RPMI7951 (cell line): ENCODE data around the gene ART5. TPM values are rescaled to one million over a fixed set of nuclear protein-coding genes. Genes with fewer than 3 reads are reported as not detected.

Experiments
- DNase-seq: peaks from one replicate; pipeline ENCODE4 v3.0.0-alpha.2; 2012; ENCODE audit warnings: low read depth
- total RNA-seq: library from RNA; depleted of rRNA; stranded (reverse); fragments of >200 nt; shearing (Covaris generic); gene quantifications from 2 replicates; pipeline ENCODE4 v1.2.3, GENCODE V29; 2014; rRNA removed

The ART5 gene
- total RNA-seq: not detected in 2 replicates

DNA sequence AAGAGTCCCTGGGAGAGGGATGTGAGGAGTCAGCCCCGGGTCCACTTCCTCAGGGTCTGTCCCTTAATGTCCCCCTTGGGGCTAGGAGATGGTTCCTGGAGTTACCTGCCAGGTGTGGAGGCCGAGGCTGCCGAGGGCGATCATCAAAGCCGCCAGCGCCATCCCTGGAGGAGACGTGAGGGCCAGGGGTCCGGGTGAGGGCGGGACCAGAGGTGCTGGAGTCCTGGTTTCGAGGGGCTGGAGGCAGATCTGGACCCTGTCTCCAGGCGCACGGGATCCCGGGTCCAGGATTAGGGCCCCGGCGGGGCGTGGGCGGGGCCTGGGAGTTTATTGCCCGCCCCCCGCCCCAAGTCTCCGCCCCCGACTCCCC lies at the start of gene ART5:
Gene ART5, minus strand, starts transcription at position 292 of the 370 bp plus-strand sequence. Its CDS starts 130 bp downstream, at position 162.
- no peak for DNase-seq

DNA sequence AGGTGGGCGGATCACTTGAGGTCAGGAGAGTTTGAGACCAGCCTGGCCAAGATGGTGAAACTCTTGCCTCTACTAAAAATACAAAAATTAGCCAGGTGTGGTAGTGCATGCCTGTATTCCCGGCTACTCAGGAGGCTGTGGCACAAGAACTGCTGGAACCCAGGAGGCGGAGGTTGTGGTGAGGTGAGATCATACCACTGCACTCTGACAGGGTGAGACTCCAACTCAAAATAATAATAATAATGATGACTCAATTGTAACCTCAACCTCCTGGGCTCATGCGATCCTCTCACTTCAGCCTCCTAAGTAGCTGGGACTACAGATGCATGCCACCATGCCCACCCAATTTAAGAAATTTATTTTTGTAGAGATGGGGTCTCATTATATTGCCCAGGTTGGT lies 45.0 kb upstream of the ART5 start:
- no peak for DNase-seq

DNA sequence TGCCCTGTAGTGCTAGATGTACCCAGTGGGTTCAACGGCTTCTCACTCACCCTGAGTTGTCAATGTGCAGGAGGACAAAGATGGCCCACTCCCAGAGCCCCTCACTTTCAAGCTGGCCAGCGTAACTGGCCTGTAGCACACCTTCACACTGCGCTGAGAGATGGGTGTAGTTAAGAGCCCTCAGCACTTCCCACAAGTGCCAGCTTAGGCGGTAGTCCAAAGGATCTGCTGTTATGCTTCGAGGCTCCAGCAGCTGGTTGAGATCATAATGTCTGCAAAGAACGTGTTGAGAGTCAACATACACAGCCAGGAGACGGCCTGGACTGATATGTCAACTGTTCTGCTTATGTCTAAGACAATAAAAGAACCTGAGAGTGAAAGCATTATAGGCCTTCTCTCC lies 44.1 kb upstream of the ART5 start:
- DNase-seq: no peak

DNA sequence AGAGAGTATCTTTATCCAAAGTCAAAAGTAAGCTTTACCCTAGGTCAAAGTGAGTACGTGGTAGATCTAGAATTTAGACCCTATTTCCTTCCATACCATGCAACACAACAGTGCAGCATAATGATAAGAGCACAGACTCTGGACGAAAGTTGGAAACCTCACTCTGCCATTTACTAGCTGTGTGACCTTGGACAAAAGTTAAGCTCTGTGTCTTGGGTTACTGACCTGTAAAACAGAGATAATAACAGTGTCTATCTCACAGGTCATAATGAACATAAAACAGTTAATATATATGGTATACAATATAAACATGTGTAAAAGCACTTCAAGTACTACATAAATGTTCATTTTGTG lies 43.0 kb upstream of the ART5 start:
- no peak for DNase-seq

- DNase-seq: no peak
Observed at GRCh38 chr11:3684129-3684818, 42.5 kb upstream of the ART5 start.

DNA sequence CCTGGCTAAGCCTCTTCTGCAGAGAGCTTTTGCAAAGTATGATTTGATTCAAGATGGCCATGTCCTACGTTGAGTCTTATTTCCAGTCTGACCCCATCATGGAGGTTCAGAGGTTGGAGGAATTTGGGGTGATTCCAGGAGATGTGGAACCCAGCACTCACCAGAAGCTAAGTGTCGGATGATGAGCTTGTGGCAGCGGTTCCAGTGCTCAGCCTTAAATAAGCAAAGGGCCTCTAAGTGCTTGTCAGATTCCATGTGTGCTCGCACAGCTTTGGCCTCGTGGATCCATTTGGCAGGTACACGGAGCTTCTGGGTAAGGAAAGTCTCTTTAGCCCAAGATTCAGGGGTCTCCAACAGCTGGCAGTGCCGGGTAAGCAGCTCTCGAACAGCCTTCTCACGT lies 41.2 kb upstream of the ART5 start:
- no peak for DNase-seq

- no peak for DNase-seq
Observed at GRCh38 chr11:3679077-3679476, 37.3 kb upstream of the ART5 start.

DNA sequence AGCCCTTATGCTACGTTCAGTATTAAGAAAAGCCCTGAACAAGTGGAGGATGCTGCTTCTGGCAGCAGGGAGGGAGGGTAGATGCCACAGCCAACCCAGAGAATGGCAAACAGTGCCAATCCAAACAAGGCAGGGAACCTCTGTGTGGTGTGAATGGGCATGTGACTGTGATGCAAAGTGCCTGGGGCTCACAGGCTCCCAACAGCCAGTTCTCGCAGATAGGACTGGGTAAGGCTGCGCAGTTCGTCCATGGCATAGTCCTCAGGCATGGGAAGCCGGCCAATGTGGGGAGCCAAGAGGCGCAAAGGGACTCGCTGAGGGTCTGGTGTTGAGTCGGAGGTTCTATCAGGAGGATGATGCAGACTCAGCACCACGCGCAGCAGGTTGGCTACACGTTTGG lies 34.2 kb upstream of the ART5 start:
- DNase-seq: no peak

DNA sequence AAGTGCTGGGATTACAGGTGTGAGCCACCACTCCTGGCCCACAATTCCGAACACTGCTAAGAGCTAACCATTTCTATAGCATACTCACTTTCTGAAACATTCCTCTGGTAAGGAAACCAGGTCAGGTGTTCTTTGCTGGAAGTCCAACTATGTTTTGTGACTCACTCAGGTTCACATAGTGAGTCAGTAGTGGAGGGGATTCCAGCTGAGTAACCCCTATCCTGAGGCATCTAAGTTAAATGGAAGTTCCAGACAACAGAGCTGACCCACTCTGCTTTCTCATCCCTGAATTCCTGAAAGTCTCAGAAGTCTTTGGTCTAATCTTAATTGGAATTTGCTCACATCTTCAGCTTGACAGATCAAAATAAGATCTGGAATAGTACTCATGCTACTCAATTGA lies 32.4 kb upstream of the ART5 start:
- peak; percentile 53 for DNase-seq

- no peak for DNase-seq
Observed at GRCh38 chr11:3671334-3672254, 29.8 kb upstream of the ART5 start, which contains the start of gene CHRNA10. CHRNA10 (minus strand) TSS chr11:3671384; CDS start chr11:3671312, 72 bp downstream.

DNA sequence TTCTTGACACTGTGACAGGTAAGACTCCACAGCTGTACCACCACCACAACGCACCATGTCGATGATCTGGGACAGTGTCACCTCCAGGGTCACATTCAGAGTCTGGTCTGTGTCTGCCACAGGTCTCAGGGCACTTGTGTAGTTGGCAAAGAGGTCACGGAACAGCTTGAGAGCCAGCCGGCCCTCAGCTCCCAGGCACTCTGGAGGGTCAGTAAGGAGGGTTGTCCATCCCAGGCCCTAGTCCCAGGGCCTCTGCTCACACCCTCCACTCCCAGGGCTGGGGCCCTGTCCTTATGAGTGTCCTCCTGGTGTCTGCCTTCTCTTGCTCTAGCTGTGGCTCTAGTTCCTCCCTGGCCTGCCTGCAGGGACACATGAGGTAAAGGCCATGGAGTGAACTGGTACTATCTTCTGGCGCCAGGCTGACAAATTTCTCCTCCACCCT lies 28.0 kb upstream of the ART5 start:
- no peak for DNase-seq

- no peak for DNase-seq
Observed at GRCh38 chr11:3669128-3669527, 27.3 kb upstream of the ART5 start.

DNA sequence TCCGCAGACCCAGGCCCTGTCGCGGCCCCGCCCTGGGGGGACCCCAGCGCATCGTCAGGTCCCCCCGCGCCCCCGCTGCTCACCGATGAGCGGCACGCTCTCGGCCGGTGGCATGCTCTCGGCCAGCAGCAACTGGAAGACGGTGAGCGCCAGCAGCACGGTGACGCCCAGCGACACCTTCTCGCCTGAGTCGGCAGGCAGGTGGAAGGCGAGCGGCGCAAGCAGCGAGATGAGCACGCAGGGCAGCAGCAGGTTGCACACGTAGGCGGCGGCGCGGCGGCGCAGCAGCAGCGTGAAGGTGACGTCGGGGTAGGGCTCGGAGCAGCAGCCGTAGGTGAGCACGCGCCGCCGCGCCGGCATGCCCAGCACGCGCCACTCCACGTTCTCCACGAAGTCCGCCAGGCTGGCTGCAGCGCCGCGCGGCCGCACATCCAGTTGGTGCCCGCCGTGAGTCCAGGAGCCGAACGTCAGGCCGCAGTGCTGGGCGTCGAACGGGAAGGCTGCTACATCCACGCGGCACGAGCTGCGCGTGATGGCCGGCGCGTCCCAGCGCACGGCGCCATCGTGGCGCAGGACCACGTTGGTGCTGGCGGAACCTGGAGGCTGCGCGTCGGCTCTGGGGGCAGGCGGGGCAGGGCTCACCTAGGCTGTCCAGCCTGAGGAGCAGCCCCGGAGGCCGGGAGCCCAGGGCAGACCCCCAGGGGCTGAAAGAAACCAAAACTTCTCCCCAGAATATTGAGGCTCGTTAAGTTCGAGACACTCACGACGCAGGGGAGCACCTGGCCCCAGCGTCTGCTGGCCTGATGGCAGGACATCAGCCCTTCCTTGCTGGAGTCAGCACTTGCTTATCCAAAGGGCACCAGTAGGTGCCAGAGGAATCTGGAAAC lies 25.6 kb upstream of the ART5 start:
- DNase-seq: no peak

DNA sequence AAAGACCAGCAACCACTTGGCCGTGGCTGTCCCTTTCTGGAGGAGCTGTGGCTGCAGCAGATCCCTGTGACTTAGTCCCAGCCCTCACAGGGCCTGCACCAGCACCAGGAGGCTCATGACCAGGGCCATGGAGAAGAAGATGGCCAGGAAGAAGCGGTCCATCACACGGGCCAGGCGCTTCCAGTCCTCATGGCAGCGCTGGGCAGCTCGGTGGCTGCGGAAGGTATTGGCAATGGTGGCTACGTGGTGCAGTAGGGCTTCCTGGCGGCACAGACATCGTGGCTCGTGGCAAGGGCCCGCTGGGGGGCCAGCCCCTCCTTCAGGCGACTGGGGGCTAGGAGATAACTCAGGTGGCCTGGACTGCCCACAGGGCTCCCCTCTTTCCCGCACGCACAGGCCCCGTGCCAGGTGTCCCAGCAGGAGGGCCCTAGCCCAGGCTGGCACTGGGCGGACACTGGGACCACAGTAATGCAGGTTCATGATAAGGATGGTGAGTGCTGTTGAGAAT lies 24.3 kb upstream of the ART5 start:
- DNase-seq: no peak

- no peak for DNase-seq
Observed at GRCh38 chr11:3665336-3666022, 23.7 kb upstream of the ART5 start.

GRCh38 chr11:3664032-3664630 lies 22.3 kb upstream of the ART5 start:
- no peak for DNase-seq

GRCh38 chr11:3662856-3663255 lies 21.1 kb upstream of the ART5 start:
- DNase-seq: no peak

DNA sequence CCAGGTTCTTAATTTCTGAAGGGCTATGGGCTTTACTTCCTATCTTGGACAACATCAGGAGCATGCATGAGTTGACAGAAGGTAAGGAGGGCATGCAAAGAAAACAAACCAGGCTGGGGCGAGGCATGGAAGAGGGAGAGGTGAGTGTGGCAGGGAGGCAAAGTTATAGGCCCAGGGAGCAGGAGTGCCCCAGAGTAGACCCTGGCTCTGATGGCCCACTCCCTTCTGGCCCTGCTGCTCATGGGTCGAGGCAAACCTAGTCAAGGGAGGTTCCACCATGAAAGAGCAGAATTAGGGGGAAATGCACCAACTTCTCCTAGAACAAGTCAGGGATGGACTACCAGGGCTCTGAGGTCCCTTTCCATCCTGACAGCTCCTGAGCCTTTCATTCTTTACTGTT lies 19.2 kb upstream of the ART5 start:
- no peak for DNase-seq

DNA sequence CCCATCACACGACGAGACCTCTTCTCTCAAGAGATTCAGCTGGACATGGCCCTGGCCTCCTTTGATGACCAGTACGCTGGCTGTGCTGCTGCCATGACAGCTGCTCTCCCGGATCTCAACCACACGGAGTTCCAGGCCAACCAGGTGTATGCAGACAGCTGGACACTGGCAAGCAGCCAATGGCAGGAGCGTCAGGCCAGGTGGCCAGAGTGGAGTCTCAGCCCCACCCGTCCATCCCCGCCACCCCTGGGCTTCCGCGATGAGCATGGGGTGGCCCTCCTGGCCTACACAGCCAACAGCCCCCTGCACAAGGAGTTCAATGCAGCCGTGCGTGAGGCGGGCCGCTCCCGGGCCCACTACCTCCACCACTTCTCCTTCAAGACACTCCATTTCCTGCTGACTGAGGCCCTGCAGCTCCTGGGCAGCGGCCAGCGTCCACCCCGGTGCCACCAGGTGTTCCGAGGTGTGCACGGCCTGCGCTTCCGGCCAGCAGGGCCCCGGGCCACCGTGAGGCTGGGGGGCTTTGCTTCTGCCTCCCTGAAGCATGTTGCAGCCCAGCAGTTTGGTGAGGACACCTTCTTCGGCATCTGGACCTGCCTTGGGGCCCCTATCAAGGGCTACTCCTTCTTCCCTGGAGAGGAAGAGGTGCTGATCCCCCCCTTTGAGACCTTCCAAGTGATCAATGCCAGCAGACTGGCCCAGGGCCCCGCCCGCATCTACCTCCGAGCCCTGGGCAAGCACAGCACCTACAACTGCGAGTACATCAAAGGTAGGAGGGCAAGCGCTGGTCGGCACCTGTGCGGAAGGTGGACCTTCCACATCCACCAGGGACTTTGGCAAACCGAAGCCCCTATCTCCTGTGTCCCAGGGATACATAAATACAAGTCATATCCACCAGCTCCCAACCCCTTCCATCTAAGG lies 18.1 kb upstream of the ART5 start:
- DNase-seq: no peak

GRCh38 chr11:3658252-3658651 lies 16.5 kb upstream of the ART5 start:
- no peak for DNase-seq
